Thoracic aorta (tissue), 2 donors: ENCODE data around the gene RIPK1. TPM values are rescaled to one million over a fixed set of nuclear protein-coding genes. Genes with fewer than 3 reads are reported as not detected.

ENCODE experiments used
- ATAC-seq: fragments of 150-250 bp; one replicate; pipeline ENCODE4 v1.8.0; 2017; ENCODE audit warnings: low read depth; ENCODE audit not compliant: insufficient number of reproducible peaks, low FRiP score
- DNase-seq: peaks from one replicate; pipeline ENCODE4 v3.0.0-alpha.2; 2020; ENCODE audit warnings: low spot score
- H3K27ac ChIP-seq, 2 donors: fragments of 200-600 bp; sonication (generic); 1 replicate in 1 of 2; 2 replicates in 1 of 2; pipeline ENCODE4 v1.5.1; 2016; ENCODE audit warnings: mild to moderate bottlenecking in 2 of 2, moderate library complexity in 2 of 2
- H3K27me3 ChIP-seq: fragments of 200-600 bp; sonication (generic); replicated peaks from 2 replicates; pipeline ENCODE4 v1.6.0; 2016; ENCODE audit warnings: mild to moderate bottlenecking; ENCODE audit not compliant: insufficient read depth
- H3K36me3 ChIP-seq: fragments of 200-600 bp; sonication (generic); one replicate; pipeline ENCODE4 v1.5.1; 2016
- H3K4me1 ChIP-seq, 2 donors: fragments of 200-600 bp; sonication (generic); 1 replicate in 1 of 2; 2 replicates in 1 of 2; pipeline versions ENCODE4 v1.5.1 to v1.6.0; 2016; ENCODE audit warnings: low read depth in 2 of 2, mild to moderate bottlenecking in 1 of 2; ENCODE audit not compliant: control insufficient read depth in 1 of 2
- H3K4me3 ChIP-seq: fragments of 200-600 bp; sonication (generic); 2 replicates; pipeline ENCODE4 v1.5.1; 2016; ENCODE audit warnings: mild to moderate bottlenecking
- H3K9me3 ChIP-seq: fragments of 200-600 bp; sonication (generic); 2 replicates; pipeline ENCODE4 v1.5.1; 2016
- CTCF ChIP-seq: fragments of 200-600 bp; sonication (generic); IDR thresholded peaks from one replicate; pipeline ENCODE4 v1.5.1; 2019; ENCODE audit warnings: antibody characterized with exemption
- total RNA-seq, 2 donors: library from RNA; depleted of rRNA; stranded (reverse); fragments of >200 nt; gene quantifications; one replicate each; pipeline versions ENCODE4 v1.1.0 to v1.2.3, GENCODE V29; 2016

Gene RIPK1
- total RNA-seq, 2 donors from 2014 or later, result 17.2 to 44.5 TPM

- Histone ChIP-seq H3K4me1 (no peaks in the 10 kb centered on the region), H3K36me3 (no peaks in the 10 kb centered on the region), H3K27me3 (no peaks in the 10 kb centered on the region), H3K9me3 (no peaks in the 10 kb centered on the region), H3K27ac (no peak overlapping the region), H3K4me3 (no peak overlapping the region)
- DNase-seq (no peak), ATAC-seq (no peak)
- TF ChIP-seq CTCF, result no peak
Measured at GRCh38 chr6:3033652-3034051, 34.6 kb upstream of the RIPK1 start.

GRCh38 chr6:3035397-3035796, 32.9 kb upstream of the RIPK1 start:
- no peaks in the 10 kb centered on the region for H3K4me1 ChIP-seq
- H3K27ac ChIP-seq, result no peak overlapping the region
- no peak for DNase-seq
- no peaks in the 10 kb centered on the region for H3K9me3 ChIP-seq
- no peak for ATAC-seq
- TF ChIP-seq CTCF, result no peak
- H3K36me3 ChIP-seq, result no peaks in the 10 kb centered on the region
- no peaks in the 10 kb centered on the region for H3K27me3 ChIP-seq
- H3K4me3 ChIP-seq, result no peak overlapping the region

GRCh38 chr6:3036861-3037637, 31.2 kb upstream of the RIPK1 start:
- no peak for TF ChIP-seq CTCF
- DNase-seq (no peak), ATAC-seq (no peak)
- H3K4me3 ChIP-seq, result no peak overlapping the region
- no peaks in the 10 kb centered on the region for H3K27me3 ChIP-seq
- H3K4me1 ChIP-seq, result no peaks in the 10 kb centered on the region
- H3K36me3 ChIP-seq, result no peaks in the 10 kb centered on the region
- H3K27ac ChIP-seq, result no peak overlapping the region
- no peaks in the 10 kb centered on the region for H3K9me3 ChIP-seq

- Histone ChIP-seq H3K4me1 (no peaks in the 10 kb centered on the region), H3K27ac (no peak overlapping the region), H3K9me3 (no peaks in the 10 kb centered on the region), H3K4me3 (no peak overlapping the region), H3K36me3 (no peaks in the 10 kb centered on the region), H3K27me3 (no peaks in the 10 kb centered on the region)
- ATAC-seq, result no peak
- DNase-seq, result no peak
- TF ChIP-seq CTCF, result no peak
Measured at GRCh38 chr6:3037638-3038365, 30.5 kb upstream of the RIPK1 start.

- Histone ChIP-seq H3K9me3 (no peaks in the 10 kb centered on the region), H3K4me3 (no peak overlapping the region), H3K27me3 (no peaks in the 10 kb centered on the region), H3K36me3 (no peaks in the 10 kb centered on the region), H3K4me1 (no peaks in the 10 kb centered on the region), H3K27ac (no peak overlapping the region)
- DNase-seq (no peak), ATAC-seq (no peak)
- TF ChIP-seq CTCF, result no peak
Measured at GRCh38 chr6:3039384-3039783, 28.9 kb upstream of the RIPK1 start.
